ENCODE measurements around the gene AP1B1.
A peak's percentile ranks its signal among the peaks of the same experiment; 100 is the strongest.

AP1B1 gene

DNA sequence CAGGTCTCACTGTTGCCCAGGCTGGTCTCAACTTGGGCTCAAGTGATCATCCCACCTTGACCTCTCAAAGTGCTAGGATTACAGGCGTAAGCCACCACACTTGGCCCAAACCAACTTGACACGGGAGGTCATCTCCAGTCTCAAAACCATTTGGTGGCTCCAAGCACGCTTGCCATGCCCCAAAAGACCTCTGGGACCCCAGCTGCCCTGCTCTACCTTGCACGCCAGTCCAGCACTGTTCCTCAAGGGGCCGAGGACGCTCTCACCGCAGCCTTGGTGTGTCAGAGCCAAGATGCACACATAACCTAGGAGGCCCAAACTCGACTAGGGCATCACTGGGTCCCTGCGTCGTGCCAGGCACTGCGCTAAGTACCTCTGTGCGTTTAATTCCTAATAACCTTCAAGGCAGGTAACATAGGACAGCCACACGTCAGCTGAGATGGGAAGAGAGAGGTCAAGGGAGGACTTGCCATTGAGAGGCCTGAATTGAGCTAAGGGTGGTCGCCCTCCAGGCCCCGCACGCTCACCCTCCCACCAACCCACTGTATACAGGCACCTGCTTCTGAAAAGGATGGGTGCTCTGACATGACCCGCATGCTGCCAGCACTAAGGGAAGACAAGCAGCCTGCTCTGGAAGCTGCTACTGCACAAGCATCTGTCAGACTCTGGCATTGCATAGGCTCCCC lies 86.5 kb downstream of the AP1B1 start:
- no peak for DNase-seq

DNA sequence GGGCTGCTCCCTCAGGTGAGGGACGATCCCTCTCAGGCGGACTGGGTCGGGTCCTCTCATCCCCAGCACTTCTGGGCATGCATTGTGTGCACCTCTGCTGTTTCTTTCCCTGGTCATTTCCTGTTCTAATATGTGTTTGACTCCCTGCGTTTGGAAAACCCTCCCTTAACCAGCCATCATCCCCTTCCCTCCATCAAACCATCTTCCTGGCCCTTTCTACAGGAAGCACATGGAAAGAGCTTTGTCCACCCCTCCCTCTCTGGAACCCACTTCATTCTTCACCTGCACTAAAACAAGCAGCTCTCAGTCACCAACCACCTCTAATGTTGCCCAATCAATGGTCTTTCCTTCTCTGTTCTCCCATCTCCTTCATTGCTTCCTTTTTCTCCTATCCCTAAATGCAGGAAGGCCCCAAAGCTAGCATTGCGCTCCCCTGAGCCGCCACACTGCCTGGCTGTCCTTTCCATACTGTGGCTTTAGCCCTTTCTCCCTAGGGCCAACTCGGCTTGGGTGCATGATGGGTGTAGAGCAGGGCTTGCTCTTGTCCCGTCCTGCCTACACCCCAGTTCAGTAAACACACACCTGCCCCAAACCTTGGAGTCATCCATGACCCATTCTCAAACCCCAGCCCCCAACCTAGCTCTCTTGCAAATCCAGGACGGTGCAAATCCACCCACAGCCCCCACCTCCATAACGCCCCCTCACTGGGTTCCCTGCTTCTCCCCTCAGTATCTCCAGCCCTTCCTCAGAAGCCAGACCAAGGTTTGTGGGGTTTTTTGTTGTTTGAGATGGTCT lies 87.4 kb downstream of the AP1B1 start:
- DNase-seq = no peak

GRCh38 chr22:29300467-29300806 lies 87.9 kb downstream of the AP1B1 start:
- no peak for DNase-seq

DNA sequence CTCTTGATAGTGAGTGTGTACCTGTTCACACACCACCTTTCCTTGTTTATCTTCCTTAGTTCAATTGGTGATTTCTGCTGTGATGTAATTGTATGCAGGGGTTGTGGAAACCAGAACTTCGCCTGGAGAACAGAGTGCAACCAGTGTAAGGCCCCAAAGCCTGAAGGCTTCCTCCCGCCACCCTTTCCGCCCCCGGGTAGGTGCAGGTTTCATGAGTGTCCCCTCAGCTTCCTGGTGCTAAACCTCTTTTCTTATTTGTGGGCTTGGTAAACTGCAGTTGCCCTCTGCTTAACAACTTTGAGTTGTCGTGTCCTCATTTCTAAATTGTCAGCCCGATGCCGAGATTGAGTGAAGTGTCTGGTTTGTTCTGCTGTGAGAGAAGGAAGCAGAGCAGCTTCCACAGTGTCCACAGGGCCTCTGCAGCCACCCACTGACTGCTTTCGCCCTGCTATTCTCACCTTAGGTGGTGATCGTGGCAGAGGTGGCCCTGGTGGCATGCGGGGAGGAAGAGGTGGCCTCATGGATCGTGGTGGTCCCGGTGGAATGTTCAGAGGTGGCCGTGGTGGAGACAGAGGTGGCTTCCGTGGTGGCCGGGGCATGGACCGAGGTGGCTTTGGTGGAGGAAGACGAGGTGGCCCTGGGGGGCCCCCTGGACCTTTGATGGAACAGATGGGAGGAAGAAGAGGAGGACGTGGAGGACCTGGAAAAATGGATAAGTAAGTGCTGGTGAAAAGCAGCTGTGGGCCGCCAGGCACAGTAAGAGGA lies 89.1 kb downstream of the AP1B1 start:
- DNase-seq = no peak

- DNase-seq = no peak
Measured at GRCh38 chr22:29298641-29299040, 89.7 kb downstream of the AP1B1 start.

DNA sequence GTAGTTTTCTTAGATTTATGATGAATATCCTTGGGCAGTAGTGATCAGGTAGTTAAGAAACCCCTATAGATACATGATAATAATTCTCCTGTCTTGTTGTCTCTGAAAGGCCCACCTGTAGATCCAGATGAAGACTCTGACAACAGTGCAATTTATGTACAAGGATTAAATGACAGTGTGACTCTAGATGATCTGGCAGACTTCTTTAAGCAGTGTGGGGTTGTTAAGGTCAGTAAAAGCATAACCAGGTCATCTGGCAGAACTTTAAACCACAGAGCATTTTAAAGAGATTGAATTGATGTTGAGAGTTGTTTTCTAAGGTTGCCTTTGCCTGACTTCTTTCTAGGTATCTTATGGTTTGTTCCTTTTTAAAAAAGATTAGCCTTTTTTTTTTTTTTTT lies 96.0 kb downstream of the AP1B1 start:
- no peak for DNase-seq

DNA sequence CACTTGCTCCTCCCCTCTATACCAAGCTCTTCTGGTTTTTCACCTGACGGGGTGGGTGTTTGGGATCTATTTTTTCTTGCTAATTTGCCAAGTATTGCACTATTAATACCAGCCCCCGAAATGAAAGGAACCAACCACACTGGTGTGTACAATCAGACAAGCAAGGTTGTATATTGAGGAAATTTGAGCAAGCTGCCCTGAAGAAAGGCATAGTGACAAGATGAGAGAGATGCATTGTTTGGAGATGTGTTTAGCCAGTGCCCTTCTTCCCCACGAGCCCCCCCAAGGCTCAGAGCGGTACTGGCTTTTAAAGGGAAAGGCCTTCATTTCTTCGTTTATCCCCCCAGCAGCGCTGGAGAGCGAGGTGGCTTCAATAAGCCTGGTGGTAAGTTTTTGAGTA lies 97.2 kb downstream of the AP1B1 start:
- peak in 1 of 51 donors; percentile 25 for DNase-seq

- DNase-seq = no peak
Measured at GRCh38 chr22:29290061-29290460, 98.3 kb downstream of the AP1B1 start.

- no peak for DNase-seq
Measured at GRCh38 chr22:29288837-29289236, 99.5 kb downstream of the AP1B1 start.

- no peak for DNase-seq
Measured at GRCh38 chr22:29284196-29284595, 104.2 kb downstream of the AP1B1 start.

GRCh38 chr22:29277927-29278326 lies 110.4 kb downstream of the AP1B1 start:
- no peak for DNase-seq
